ENCODE results near the gene XRN1. TPM values are rescaled to one million over a fixed set of nuclear protein-coding genes. Genes with fewer than 3 reads are reported as not detected.
"Not testable (repeated sequence)": the region's sequence is repeated elsewhere in the genome, so short reads cannot be mapped to it uniquely, and the experiment has no call there.

XRN1 gene
- total RNA-seq, 1 donor: 164 TPM

DNA sequence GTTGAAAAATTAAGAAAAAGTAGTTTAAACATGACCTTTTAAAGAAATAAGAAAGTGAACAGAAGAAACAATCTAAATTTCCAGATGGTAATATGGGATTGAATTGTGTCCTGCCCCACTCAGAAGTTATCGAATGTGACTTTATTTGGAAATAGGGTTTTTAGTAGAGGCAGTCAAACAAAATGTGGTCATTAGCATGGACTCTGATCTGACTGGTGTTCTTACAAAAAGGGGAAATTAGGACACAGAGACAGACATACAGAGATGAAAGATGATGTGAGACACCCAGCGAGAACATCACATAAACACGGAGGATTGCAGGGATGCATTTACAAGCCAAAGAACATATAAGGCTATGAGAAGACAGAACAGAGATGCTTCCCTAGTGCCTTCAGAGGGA lies 73.2 kb downstream of the XRN1 start:
- Histone ChIP-seq H3K9me3 (ENCODE audit: low read depth, low read length) (no peaks in the 10 kb centered on the region), H3K4me1 (ENCODE audit: insufficient read depth, low read length) (no peaks in the 10 kb centered on the region), H3K27me3 (ENCODE audit: insufficient read depth, low read length) (no peaks in the 10 kb centered on the region)

GRCh38 chr3:142369576-142369975 lies 78.3 kb downstream of the XRN1 start:
- H3K9me3 ChIP-seq (ENCODE audit: low read depth, low read length); H3K4me3 ChIP-seq (ENCODE audit: low read length); H3K27me3 ChIP-seq (ENCODE audit: insufficient read depth, low read length); H3K4me1 ChIP-seq (ENCODE audit: insufficient read depth, low read length): not testable (repeated sequence)

More for the DNA sequence above, 73.2 kb downstream of the XRN1 start:
- H3K4me3 ChIP-seq (ENCODE audit: low read length): no peak overlapping the region

DNA sequence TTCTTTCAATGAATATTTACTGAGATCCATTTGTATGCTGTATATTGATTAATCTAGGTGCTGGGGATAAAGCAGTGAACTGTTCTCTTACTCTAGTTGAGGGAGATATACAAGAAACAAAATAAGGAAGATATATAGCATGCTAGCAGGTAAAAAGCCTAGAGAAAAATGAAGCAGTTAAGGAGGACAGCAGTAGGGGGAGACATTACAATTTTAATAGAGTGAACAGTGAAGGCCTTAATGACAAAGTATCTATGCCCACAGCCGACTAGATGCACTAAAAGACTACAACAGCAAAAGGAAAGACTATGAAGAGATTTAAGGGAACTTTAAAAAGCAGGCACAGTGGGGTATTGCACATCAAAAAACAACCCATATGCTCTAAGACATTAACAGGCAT lies 81.4 kb downstream of the XRN1 start:
- H3K4me3 ChIP-seq (ENCODE audit: low read length): no peak overlapping the region
- H3K27me3 ChIP-seq (ENCODE audit: insufficient read depth, low read length): no peaks in the 10 kb centered on the region
- H3K9me3 ChIP-seq (ENCODE audit: low read depth, low read length): no peaks in the 10 kb centered on the region
- H3K4me1 ChIP-seq (ENCODE audit: insufficient read depth, low read length): no peaks in the 10 kb centered on the region

GRCh38 chr3:142363936-142364467 lies 83.8 kb downstream of the XRN1 start:
- Histone ChIP-seq H3K4me3 (ENCODE audit: low read length) (no peak overlapping the region), H3K27me3 (ENCODE audit: insufficient read depth, low read length) (no peaks in the 10 kb centered on the region), H3K9me3 (ENCODE audit: low read depth, low read length) (no peaks in the 10 kb centered on the region), H3K4me1 (ENCODE audit: insufficient read depth, low read length) (no peaks in the 10 kb centered on the region)

GRCh38 chr3:142363433-142363832 lies 84.4 kb downstream of the XRN1 start:
- not testable (repeated sequence) for H3K4me3 ChIP-seq (ENCODE audit: low read length); H3K27me3 ChIP-seq (ENCODE audit: insufficient read depth, low read length); H3K9me3 ChIP-seq (ENCODE audit: low read depth, low read length); H3K4me1 ChIP-seq (ENCODE audit: insufficient read depth, low read length)

- no peaks in the 10 kb centered on the region for H3K9me3 ChIP-seq (ENCODE audit: low read depth, low read length)
- H3K4me3 ChIP-seq (ENCODE audit: low read length): no peak overlapping the region
- H3K27me3 ChIP-seq (ENCODE audit: insufficient read depth, low read length): no peaks in the 10 kb centered on the region
- no peaks in the 10 kb centered on the region for H3K4me1 ChIP-seq (ENCODE audit: insufficient read depth, low read length)
These were observed 88.5 kb downstream of the XRN1 start for GRCh38 chr3:142359367-142359766.

GRCh38 chr3:142356818-142357217 lies 91.0 kb downstream of the XRN1 start:
- Histone ChIP-seq H3K9me3 (ENCODE audit: low read depth, low read length) (no peaks in the 10 kb centered on the region), H3K27me3 (ENCODE audit: insufficient read depth, low read length) (no peaks in the 10 kb centered on the region), H3K4me1 (ENCODE audit: insufficient read depth, low read length) (no peaks in the 10 kb centered on the region), H3K4me3 (ENCODE audit: low read length) (no peak overlapping the region)

DNA sequence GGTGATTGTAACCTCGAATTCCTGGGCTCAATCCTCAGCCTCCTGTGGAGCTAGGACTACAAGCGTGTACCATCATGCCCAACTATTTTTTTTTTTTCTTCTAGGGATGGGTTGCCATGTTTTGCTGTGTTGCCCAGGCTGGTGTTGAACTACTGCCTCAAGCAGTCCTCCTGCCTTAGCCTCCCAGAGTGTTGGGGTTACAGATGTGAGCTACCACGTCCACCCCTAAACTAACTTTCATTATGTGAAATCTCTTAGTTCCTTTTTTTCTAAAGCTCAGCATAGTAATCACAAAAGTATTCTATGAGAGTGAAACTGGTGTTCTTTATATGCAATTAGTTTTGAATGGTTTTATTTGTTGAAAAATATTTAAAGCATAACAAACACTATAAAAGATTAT lies 92.1 kb downstream of the XRN1 start:
- Histone ChIP-seq H3K27me3 (ENCODE audit: insufficient read depth, low read length) (no peaks in the 10 kb centered on the region), H3K9me3 (ENCODE audit: low read depth, low read length) (no peaks in the 10 kb centered on the region), H3K4me3 (ENCODE audit: low read length) (no peak overlapping the region), H3K4me1 (ENCODE audit: insufficient read depth, low read length) (no peaks in the 10 kb centered on the region)

DNA sequence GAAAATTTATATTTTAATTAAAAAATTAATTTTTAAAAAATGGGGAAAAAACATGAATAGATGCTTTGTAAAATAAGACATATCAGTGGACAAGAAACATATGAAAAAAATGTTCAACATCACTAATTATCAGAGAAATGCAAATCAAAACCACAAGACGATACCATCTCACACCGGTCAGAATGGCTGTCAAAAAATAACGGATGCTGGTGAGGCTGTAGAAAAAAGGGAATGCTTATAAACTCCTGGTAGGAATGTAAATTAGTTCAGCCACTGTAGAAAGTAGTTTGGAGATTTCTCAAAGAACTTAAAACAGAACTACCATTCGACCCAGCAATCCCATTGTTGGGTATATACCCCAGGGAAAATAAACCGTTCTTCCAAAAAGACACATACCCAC lies 93.8 kb downstream of the XRN1 start:
- Histone ChIP-seq H3K9me3 (ENCODE audit: low read depth, low read length) (no peaks in the 10 kb centered on the region), H3K4me1 (ENCODE audit: insufficient read depth, low read length) (no peaks in the 10 kb centered on the region), H3K27me3 (ENCODE audit: insufficient read depth, low read length) (no peaks in the 10 kb centered on the region), H3K4me3 (ENCODE audit: low read length) (no peak overlapping the region)

- H3K4me1 ChIP-seq (ENCODE audit: insufficient read depth, low read length): no peaks in the 10 kb centered on the region
- no peaks in the 10 kb centered on the region for H3K27me3 ChIP-seq (ENCODE audit: insufficient read depth, low read length)
- no peaks in the 10 kb centered on the region for H3K9me3 ChIP-seq (ENCODE audit: low read depth, low read length)
- H3K4me3 ChIP-seq (ENCODE audit: low read length): no peak overlapping the region
These were observed 94.3 kb downstream of the XRN1 start for GRCh38 chr3:142353571-142353970.

DNA sequence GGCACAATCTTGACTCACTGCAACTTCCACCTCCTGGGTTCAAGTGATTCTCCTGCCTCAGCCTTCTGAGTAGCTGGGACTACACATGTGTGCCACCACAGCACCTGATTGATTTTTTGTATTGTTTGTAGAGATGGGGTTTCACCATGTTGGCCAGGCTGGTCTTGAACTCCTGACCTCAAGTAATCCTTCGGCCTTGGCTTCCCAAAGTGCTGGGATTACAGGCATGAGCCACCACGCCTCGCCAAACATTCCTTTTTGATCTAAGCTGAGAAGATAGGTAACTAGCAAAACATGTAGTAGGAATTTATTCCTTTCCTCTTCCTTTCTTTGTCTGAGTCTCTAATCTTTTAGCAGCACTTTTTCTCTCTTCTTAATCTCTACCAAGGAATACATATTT lies 95.1 kb downstream of the XRN1 start:
- H3K27me3 ChIP-seq (ENCODE audit: insufficient read depth, low read length); H3K4me3 ChIP-seq (ENCODE audit: low read length); H3K9me3 ChIP-seq (ENCODE audit: low read depth, low read length); H3K4me1 ChIP-seq (ENCODE audit: insufficient read depth, low read length): not testable (repeated sequence)

- Histone ChIP-seq H3K27me3 (ENCODE audit: insufficient read depth, low read length) (no peaks in the 10 kb centered on the region), H3K9me3 (ENCODE audit: low read depth, low read length) (no peaks in the 10 kb centered on the region), H3K4me1 (ENCODE audit: insufficient read depth, low read length) (no peaks in the 10 kb centered on the region), H3K4me3 (ENCODE audit: low read length) (no peak overlapping the region)
These were observed 99.4 kb downstream of the XRN1 start for GRCh38 chr3:142348460-142348859.

- peaks cover 5% of the 10 kb centered on the region for H3K4me1 ChIP-seq (ENCODE audit: insufficient read depth, low read length)
- no peaks in the 10 kb centered on the region for H3K27me3 ChIP-seq (ENCODE audit: insufficient read depth, low read length)
- H3K4me3 ChIP-seq (ENCODE audit: low read length): no peak overlapping the region
- H3K9me3 ChIP-seq (ENCODE audit: low read depth, low read length): peaks cover 14% of the 10 kb centered on the region
These were observed 109.8 kb downstream of the XRN1 start for GRCh38 chr3:142337994-142338393.

DNA sequence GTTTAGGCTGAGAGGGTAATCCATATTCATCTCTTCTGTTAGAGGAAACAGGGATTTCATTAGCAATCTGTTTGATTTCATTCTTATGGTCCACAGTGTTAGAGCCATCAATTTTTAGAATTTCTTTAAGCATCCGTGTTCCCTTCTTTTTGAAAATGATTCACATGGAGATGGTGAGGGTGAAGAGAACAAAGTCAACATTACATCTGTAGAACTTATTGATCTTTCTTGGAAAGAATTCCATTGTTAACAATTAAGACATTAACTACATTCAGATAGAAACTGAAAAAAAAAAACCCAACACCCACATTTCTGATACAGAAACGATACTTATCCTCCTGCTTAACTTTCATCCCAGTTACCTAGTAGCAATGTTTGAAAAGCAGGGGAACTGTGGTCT lies 115.4 kb downstream of the XRN1 start:
- no peak overlapping the region for H3K4me3 ChIP-seq (ENCODE audit: low read length)
- no peaks in the 10 kb centered on the region for H3K4me1 ChIP-seq (ENCODE audit: insufficient read depth, low read length)
- no peaks in the 10 kb centered on the region for H3K27me3 ChIP-seq (ENCODE audit: insufficient read depth, low read length)
- no peaks in the 10 kb centered on the region for H3K9me3 ChIP-seq (ENCODE audit: low read depth, low read length)

DNA sequence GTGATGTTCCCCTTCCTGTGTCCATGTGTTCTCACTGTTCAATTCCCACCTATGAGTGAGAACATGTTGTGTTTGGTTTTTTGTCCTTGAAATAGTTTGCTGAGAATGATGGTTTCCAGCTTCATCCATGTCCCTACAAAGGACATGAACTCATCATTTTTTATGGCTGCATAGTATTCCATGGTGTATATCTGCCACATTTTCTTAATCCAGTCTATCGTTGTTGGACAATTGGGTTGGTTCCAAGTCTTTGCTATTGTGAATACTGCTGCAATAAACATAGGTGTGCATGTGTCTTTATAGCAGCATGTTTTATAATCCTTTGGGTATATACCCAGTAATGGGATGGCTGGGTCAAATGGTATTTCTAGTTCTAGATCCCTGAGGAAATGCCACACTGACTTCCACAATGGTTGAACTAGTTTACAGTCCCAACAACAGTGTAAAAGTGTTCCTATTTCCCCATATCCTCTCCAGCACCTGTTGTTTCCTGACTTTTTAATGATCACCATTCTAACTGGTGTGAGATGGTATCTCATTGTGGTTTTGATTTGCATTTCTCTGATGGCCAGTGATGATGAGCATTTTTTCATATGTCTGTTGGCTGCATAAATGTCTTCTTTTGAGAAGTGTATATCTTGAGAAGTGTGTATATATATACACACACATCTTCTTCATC lies 123.4 kb downstream of the XRN1 start:
- not testable (repeated sequence) for H3K9me3 ChIP-seq (ENCODE audit: low read depth, low read length); H3K4me1 ChIP-seq (ENCODE audit: insufficient read depth, low read length); H3K4me3 ChIP-seq (ENCODE audit: low read length); H3K27me3 ChIP-seq (ENCODE audit: insufficient read depth, low read length)

DNA sequence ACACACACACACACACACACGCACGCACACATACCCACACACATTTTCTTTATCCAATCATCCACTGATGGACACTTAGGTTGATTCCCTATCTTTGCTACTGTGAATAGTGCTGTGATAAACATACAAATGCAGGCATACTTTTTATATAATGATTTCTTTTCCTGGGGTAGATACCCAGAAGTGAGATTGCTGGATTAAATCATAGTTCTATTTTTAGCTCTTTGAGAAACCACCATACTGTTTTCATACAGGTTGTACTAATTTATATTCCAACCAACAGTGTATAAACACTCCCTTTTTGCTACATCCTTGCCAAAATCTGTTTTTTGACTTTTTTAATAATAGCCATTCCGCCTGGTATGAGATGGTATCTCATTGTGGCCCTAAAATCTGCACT lies 127.9 kb downstream of the XRN1 start:
- H3K4me3 ChIP-seq (ENCODE audit: low read length): no peak overlapping the region
- no peaks in the 10 kb centered on the region for H3K9me3 ChIP-seq (ENCODE audit: low read depth, low read length)
- no peaks in the 10 kb centered on the region for H3K27me3 ChIP-seq (ENCODE audit: insufficient read depth, low read length)
- H3K4me1 ChIP-seq (ENCODE audit: insufficient read depth, low read length): no peaks in the 10 kb centered on the region
